ENCODE measurements around the gene RNF149. TPM values are rescaled to one million over a fixed set of nuclear protein-coding genes. Genes with fewer than 3 reads are reported as not detected.

RNF149 gene
- total and polyA plus RNA-seq, 2 donors (not counting 1 experiment from before 2014, with no cell fraction given): 29.4 to 49.0 TPM

DNA sequence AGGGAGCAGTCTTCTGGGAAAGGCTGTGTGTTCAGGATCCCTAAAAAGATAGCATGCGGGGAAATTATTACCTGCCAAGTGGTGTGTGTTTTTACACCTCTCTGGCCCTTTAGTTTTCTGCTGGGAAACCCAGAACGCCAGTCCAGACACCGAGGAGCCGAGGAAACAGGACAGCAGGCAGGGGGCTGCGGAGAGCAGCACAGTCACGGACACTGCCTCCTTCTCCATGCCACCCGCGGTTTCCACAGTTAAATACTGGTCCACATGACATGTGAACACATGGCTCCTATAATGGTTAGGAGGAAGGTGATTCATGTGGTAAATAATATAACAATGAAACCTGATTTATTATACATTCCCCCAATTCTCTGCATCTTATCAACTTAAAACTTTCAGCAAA, 35.4 kb downstream of the RNF149 start:
- TF ChIP-seq, protein P1, sequence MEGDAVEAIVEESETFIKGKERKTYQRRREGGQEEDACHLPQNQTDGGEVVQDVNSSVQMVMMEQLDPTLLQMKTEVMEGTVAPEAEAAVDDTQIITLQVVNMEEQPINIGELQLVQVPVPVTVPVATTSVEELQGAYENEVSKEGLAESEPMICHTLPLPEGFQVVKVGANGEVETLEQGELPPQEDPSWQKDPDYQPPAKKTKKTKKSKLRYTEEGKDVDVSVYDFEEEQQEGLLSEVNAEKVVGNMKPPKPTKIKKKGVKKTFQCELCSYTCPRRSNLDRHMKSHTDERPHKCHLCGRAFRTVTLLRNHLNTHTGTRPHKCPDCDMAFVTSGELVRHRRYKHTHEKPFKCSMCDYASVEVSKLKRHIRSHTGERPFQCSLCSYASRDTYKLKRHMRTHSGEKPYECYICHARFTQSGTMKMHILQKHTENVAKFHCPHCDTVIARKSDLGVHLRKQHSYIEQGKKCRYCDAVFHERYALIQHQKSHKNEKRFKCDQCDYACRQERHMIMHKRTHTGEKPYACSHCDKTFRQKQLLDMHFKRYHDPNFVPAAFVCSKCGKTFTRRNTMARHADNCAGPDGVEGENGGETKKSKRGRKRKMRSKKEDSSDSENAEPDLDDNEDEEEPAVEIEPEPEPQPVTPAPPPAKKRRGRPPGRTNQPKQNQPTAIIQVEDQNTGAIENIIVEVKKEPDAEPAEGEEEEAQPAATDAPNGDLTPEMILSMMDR (conservative IDR thresholded peaks at IDR 0.05 in 1 of 2, IDR thresholded peaks at IDR 0.05 in 1 of 2; ENCODE audit: low read depth in 1 of 2, low read length in 2 of 2): no peak
- no peak for TF ChIP-seq EZH2 (IDR thresholded peaks at IDR 0.05; ENCODE audit: low read length, missing control alignments)
- Histone ChIP-seq H3K4me2 (ENCODE audit: extremely low read depth, insufficient read depth, low read length) (no peak overlapping the region), H3K9me3 (ENCODE audit: control insufficient read depth, insufficient read depth, low read depth, low read length) (no peaks in the 10 kb centered on the region), H3K27me3 (ENCODE audit: control insufficient read depth, insufficient read depth, low read length) (no peaks in the 10 kb centered on the region), H4K20me1 (ENCODE audit: control insufficient read depth, extremely low read depth, insufficient read depth, low read length) (no peaks in the 10 kb centered on the region), H3K9ac (ENCODE audit: insufficient read depth, low read length) (no peak overlapping the region), H3K79me2 (ENCODE audit: control insufficient read depth, insufficient read depth, low read length) (no peaks in the 10 kb centered on the region), H2AFZ (ENCODE audit: low read length) (no peak overlapping the region), H3K36me3 (ENCODE audit: control insufficient read depth, insufficient read depth, low read length) (peaks cover 8% of the 10 kb centered on the region), H3K4me1 (ENCODE audit: control insufficient read depth, extremely low read depth, insufficient read depth, low read length) (no peaks in the 10 kb centered on the region), H3K27ac (ENCODE audit: insufficient read depth, low read length) (no peak overlapping the region), H3K4me3 (replicated peaks in 1 of 4; ENCODE audit: control extremely low read depth in 1 of 4, insufficient read depth in 1 of 4, low read depth in 3 of 4, low read length in 4 of 4) (no peak overlapping the region)
- no peak for DNase-seq (ENCODE audit: low read depth in 2 of 2)

DNA sequence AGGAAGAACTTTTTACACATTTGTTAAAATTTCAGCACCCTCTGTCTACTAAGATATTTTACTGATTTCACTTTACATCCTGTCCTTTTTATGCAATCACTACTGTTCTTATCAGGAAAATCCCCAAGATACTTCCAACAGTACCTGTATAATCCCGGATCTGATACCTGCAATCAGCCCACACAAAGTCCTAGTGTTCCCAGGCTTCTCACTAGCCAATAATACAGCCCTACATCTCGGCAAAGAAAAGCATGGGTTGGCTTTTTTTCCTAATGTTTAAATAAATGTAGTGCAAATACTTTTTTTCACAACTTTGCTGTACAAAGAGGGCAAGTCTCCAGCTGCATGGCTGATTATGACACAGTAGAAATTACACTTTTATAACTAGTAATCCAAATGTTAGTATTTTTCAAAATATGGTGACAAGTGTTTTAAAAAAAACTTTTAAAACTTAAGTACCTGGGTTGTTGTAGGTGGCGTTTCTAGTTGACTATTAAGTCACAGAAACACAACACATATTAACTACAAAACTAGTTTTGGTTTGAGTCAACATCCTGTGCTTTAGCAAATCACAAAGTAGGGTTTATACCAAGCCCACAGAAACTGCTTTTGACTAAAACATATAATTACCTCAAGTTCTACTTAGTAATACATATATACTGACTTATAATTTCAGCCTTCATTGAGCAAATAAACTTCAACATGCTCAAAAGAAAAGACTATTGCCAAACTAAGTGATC, 36.3 kb downstream of the RNF149 start:
- Histone ChIP-seq H3K36me3 (ENCODE audit: control insufficient read depth, insufficient read depth, low read length) (peaks cover 8% of the 10 kb centered on the region), H3K4me3 (replicated peaks in 1 of 4; ENCODE audit: control extremely low read depth in 1 of 4, insufficient read depth in 1 of 4, low read depth in 3 of 4, low read length in 4 of 4) (no peak overlapping the region), H3K9me3 (ENCODE audit: control insufficient read depth, insufficient read depth, low read depth, low read length) (no peaks in the 10 kb centered on the region), H3K79me2 (ENCODE audit: control insufficient read depth, insufficient read depth, low read length) (no peaks in the 10 kb centered on the region), H3K4me2 (ENCODE audit: extremely low read depth, insufficient read depth, low read length) (no peak overlapping the region), H3K4me1 (ENCODE audit: control insufficient read depth, extremely low read depth, insufficient read depth, low read length) (no peaks in the 10 kb centered on the region), H3K9ac (ENCODE audit: insufficient read depth, low read length) (no peak overlapping the region), H3K27ac (ENCODE audit: insufficient read depth, low read length) (no peak overlapping the region), H3K27me3 (ENCODE audit: control insufficient read depth, insufficient read depth, low read length) (no peaks in the 10 kb centered on the region), H2AFZ (ENCODE audit: low read length) (no peak overlapping the region), H4K20me1 (ENCODE audit: control insufficient read depth, extremely low read depth, insufficient read depth, low read length) (no peaks in the 10 kb centered on the region)
- TF ChIP-seq EZH2 (IDR thresholded peaks at IDR 0.05; ENCODE audit: low read length, missing control alignments): no peak
- TF ChIP-seq, protein P1 (conservative IDR thresholded peaks at IDR 0.05 in 1 of 2, IDR thresholded peaks at IDR 0.05 in 1 of 2; ENCODE audit: low read depth in 1 of 2, low read length in 2 of 2): no peak
- DNase-seq (ENCODE audit: low read depth in 2 of 2): no peak

DNA sequence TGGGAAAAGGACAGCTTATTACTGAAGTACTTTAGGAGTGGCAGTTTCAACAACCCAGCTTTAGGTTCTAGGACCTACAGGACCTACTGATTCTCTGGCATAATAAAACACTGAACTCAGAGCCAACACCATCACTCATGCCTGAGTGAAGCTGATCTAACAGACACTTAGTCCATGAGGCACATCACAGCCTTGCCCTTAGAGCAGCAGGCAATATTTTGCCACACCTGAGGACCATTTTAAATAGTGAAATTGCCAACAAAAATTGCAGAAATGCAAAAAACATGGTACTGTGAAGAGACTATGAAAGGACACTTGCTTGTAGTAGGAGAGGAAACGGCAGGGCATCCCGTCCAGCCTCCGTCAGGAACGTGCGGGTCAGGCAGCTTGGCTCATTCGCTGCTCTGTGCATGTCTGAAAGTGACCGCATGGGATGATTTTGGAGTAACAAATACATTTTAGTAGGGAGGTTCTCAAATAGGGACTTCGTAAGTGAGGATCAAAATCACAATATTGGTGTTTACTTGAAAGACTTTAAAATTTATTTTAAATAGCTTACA, 37.7 kb downstream of the RNF149 start:
- no peak overlapping the region for H3K9ac ChIP-seq (ENCODE audit: insufficient read depth, low read length)
- peaks cover 8% of the 10 kb centered on the region for H3K36me3 ChIP-seq (ENCODE audit: control insufficient read depth, insufficient read depth, low read length)
- H3K4me1 ChIP-seq (ENCODE audit: control insufficient read depth, extremely low read depth, insufficient read depth, low read length): no peaks in the 10 kb centered on the region
- H4K20me1 ChIP-seq (ENCODE audit: control insufficient read depth, extremely low read depth, insufficient read depth, low read length): no peaks in the 10 kb centered on the region
- no peak overlapping the region for H2AFZ ChIP-seq (ENCODE audit: low read length)
- H3K79me2 ChIP-seq (ENCODE audit: control insufficient read depth, insufficient read depth, low read length): no peaks in the 10 kb centered on the region
- H3K9me3 ChIP-seq (ENCODE audit: control insufficient read depth, insufficient read depth, low read depth, low read length): no peaks in the 10 kb centered on the region
- DNase-seq (ENCODE audit: low read depth in 2 of 2): no peak
- H3K27ac ChIP-seq (ENCODE audit: insufficient read depth, low read length): no peak overlapping the region
- H3K4me2 ChIP-seq (ENCODE audit: extremely low read depth, insufficient read depth, low read length): no peak overlapping the region
- H3K4me3 ChIP-seq (replicated peaks in 1 of 4; ENCODE audit: control extremely low read depth in 1 of 4, insufficient read depth in 1 of 4, low read depth in 3 of 4, low read length in 4 of 4): no peak overlapping the region
- no peaks in the 10 kb centered on the region for H3K27me3 ChIP-seq (ENCODE audit: control insufficient read depth, insufficient read depth, low read length)
- TF ChIP-seq, protein P1 (conservative IDR thresholded peaks at IDR 0.05 in 1 of 2, IDR thresholded peaks at IDR 0.05 in 1 of 2; ENCODE audit: low read depth in 1 of 2, low read length in 2 of 2): no peak
- TF ChIP-seq EZH2 (IDR thresholded peaks at IDR 0.05; ENCODE audit: low read length, missing control alignments): no peak
